NCI-H2196 treated with DMSO at 0.1 percent for 48 hours (cell line): Measurements from ENCODE around the gene NCAN.
"Not testable (repeated sequence)": the region's sequence is repeated elsewhere in the genome, so short reads cannot be mapped to it uniquely, and the experiment has no call there.

Experiments
- DNase-seq: peaks from one replicate; lab custom pipeline; 2025; ENCODE audit not compliant: unreplicated experiment; lab: John Stamatoyannopoulos, UW

NCAN gene

DNA sequence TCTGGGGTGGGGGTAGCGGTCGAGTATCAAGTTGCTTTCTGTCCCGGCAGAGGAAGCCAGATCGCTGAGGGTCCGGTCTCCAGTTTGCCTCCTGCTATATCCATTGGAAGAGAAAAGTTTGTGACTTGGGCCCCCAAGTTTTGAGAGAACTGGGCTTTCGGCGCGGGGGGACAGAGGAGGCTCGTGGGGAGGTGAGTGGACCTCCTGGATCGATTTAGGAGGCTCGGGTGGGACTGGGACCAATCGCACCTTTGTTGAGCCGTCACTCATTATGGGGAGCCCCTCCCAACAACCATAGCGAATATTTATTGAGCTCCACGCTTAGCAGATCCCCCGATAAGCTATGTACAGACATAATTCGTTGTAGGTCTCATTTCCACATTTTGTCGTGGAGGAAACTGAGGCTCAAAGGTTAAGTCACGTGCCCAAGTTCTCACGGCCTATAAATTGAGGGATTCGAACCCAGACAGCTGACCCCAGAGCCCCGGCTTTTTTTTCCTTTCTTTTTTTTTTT lies 18.8 kb upstream of the NCAN start:
- no peak for DNase-seq

DNA sequence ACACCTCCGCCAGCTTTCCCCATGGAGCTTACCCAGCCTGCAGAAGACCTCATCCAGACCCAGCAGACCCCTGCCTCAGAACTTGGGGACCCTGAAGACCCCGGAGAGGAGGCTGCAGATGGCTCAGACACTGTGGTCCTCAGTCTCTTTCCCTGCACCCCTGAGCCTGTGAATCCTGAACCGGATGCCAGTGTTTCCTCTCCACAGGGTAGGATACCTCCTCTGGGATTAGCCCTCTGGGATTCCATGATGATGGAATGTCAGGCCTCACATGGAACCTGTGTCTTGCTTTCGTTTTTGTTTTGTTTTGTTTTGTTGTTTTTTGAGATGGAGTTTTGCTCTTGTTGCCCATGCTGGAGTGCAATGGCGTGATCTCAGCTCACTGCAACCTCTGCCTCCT lies 17.8 kb upstream of the NCAN start:
- no peak for DNase-seq

DNA sequence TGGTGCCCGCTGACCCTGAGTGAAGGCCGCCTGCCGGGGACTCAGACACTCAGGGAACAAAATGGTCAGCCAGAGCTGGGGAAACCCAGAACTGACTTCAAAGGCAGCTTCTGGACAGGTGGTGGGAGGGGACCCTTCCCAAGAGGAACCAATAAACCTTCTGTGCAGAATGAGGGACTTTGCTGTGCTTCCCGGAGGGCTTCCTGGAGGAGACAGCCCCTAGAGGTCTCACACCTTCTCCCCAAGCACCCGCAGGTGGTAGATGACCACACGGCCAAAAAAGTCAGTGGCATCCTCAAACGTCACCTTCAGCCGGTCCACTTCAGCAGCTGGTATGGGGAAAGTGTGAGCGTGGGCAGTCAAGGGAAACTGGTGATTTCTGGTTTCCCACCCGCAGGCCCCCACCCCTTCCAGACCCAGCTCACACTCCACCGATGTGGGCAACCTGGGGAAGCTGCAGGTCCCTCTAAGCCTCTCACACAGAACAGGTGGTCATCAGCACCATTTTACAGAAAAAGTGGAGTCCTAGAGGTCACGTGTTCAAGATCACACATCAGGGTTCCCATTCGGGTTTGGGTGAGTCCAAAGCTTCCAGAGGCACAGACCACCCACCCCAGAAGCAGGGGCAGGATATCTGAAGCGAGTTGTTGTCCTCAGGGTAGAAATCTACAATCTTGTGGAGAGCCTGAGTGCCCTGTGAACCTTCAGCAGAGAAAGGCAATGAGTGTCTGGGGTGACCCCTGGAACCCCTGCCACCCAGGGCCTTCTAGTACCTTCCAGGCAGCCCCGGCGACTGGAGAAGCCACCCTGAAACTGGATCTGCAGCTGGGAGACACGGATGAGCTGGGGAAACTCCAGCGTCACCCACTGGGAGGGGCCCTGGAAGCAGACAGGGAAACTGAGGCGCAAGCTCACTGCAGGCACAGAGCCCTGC lies 9.8 kb upstream of the NCAN start:
- DNase-seq, result no peak

DNA sequence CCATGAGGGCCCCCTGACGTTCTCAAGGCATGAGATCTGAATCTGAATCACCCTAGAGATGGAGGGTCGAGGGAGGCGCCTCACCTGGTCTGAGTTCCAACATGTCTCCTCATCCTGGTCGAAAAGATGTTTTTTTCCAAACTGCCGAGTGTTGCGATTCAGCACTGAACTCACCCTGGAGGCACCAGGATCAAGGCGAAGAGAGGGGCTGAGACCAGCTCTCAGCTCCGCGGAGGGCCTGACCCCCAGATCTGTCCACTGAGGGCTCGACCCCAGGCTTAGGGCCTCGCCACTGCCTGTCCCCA lies 9.1 kb upstream of the NCAN start:
- no peak for DNase-seq

- DNase-seq, result peak; percentile 87
Observed at GRCh38 chr19:19203012-19203856, 8.5 kb upstream of the NCAN start, which contains the start of gene NR2C2AP. NR2C2AP (minus strand) TSS chr19:19203414; CDS start chr19:19203060, 354 bp downstream.

DNA sequence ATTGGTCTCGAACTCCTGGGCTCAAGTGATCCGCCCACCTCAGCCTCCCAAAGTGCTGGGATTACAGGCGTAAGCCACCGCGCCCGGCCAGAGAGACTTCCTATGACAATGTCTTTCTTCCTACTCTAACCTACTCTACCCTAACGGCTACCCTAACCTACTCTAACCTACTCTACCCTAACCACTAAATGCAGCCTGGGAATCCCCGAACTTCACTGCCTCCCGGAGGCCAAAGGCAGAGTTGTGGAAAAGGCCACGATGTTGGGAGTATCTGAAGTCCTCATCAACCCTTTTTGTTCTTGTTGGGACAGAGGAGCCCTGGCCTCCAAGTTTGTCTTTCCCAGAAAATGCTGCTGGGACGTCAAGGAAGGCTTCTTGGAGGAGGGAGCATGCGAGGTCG lies 7.6 kb upstream of the NCAN start:
- no peak for DNase-seq

DNA sequence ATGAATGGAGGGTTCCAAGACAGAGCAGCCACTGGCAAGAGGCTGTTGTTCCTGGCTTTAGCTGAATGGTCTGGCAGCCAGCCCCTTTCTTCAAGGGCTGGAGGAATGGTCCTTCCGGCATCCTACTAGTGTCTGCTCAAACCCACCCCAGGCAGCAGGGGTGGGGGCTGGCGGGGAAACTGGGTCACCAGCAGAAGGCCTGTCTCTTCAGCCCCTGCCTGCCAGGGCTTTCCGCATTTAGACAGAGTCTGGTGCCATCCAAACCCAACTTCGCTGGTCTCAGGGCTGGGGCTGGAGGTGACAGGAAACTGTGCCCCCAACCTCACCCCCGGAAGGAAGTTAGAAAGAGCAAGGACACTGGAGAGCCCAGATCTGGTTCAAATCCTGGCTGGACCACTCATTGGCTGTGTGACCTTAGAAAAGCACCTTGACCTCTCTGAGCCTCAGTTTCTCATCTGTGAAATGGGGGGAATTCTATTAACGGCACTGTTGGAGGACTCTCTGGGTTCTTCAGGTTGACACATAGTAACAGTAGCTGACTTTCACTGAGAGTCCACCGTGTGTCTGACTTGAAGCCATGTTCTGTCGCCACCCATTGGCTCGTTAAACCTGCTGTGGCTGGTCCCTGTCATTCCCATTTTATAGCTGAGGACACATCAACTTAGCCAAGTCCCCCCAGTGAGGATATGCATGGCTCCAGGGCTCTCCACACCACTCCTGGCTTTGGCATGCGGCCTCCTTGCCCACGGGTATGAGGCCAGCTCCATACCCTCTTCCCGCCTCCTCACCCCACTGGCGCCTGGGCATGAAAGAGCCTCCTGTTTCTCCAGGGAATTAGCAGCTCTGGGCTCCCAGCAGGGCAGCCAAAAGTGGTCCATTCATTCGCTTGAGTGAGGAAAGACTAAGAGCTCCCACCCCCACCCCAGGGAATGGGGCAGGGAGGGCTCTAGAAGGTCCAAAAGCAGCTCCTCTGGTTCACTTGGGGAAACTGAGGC lies 6.0 kb upstream of the NCAN start:
- no peak for DNase-seq

DNA sequence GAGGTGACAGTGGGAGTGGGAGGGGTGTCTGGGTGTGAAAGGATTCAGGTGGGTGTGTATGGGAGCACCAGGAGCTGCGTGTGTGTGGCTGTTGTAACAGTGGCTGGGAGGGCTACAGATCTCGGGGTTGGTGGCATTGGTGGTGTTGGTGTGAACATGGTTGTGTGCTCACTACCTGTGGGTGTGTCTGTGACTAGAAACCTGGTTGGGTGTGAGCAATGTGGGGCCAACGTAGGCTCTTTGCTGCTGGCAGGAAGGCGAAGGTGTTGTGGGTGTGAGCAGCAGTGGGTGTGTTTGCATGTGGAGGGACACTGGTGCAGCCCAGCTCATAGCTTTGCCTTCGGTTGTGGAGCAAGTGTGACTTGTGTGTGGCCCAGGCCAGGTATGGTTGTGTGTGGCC lies 4.8 kb upstream of the NCAN start:
- DNase-seq, result no peak

- DNase-seq, result no peak
Observed at GRCh38 chr19:19207637-19208572, 3.9 kb upstream of the NCAN start.

DNA sequence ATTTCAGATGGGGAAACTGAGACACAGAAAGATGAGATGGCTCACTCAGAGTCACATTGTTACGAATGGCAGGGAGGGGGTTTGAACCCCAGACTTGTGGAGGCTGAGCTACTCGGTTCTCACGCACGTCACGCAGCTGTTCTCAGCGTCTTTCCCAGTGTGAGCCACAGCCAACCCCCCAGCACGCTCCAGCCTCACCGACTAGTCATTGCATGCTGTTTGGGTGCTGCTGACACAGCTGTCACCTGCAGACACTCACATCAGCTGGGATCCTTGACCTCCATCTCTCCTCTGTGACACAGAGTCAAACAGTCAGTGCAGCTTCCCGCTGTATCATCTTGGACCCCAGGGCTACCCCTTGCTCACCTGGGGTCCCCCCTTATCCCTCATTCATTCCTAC lies 2.4 kb upstream of the NCAN start:
- DNase-seq, result no peak

GRCh38 chr19:19212916-19213315 lies 1.2 kb downstream of the NCAN start:
- DNase-seq, result no peak

DNA sequence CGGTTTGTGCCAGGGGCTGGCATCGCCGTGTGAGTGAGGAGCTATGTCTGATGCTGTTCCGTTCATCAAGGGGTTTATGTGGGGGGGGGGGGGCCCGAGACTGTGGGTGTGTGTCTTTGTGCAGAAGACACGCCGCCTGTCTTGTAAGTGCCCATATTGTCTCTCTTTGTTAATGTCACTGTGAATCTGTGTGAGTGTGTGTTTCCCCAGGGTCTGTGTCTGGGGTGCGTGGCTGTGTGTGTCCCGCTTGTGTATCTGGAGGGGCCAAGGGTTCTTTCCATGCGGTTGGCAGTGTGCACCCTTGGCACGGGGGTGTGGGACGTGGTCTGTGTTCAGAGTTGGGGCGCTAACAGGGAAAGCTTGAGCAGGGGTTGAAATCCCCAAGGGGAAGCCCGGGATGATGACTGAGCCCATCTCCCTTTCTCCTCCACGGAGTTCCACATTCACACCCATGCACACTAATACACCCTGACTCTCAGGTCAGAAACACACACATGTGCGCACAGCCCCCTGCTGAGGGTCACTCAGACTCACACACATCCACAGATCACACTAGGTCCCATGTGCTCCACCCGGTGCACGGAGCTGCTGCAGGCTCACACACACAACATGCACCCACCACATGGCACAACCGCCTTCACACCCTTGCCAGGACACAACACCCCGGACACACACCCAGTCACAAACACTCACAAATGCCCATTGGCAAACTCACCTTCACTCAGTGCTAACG lies 1.8 kb downstream of the NCAN start:
- DNase-seq, result no peak

DNA sequence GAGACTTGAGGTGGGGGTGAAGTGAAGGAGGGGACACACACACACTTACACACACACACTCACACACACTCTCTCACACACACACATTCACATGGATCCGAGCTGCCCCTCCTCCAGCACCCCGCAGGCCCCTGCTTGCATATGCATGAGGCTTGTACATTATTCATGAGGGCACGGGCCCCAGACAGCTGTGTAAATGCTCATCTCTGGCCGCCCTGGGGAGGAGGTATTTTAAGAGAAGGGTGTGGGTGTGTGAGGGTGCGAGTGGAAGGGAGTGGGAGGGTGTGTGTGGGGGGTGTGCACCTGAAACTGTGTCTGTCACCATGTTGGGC lies 2.4 kb downstream of the NCAN start:
- DNase-seq, result no peak

GRCh38 chr19:19214892-19215291 lies 3.1 kb downstream of the NCAN start:
- no peak for DNase-seq

DNA sequence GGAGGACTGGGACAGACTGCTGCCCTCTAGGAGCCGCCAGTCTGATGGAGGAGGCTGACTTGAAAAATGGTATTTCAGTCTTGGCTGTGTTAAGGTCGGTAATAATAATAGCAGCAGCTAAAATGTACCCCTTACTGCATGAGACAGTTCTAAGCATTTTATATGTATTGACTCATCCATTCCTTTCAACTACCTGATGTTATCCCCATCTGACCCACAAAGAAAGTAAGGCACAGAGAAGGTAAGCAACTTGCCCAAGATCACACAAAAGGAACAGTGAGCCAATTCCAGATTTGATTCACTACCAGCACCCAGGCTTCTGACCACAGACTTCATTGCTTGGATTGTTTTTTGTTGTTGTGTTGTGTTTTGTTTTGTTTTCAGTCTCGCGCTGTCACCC lies 4.0 kb downstream of the NCAN start:
- no peak for DNase-seq

DNA sequence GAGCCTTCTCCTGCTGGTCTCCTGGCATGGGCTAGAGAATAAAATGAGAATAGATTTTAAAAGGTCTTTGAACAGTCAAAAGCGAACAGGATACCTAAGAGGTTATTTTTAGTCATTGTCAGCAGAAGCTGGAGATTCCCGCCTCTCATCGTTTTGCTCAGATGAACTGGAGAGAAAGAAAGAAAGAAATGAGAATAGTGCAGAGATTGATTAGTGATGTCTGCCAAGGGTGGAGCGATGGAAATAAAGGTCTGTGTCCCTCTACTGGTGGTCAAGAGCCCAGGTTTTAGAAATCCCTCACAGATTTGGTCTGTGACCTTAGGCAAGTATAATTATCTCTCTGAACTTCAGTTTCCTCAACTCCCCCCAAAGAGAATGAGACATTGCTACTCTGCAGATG lies 5.3 kb downstream of the NCAN start:
- peak; percentile 12 for DNase-seq

- DNase-seq, result no peak
Observed at GRCh38 chr19:19218911-19219310, 7.2 kb downstream of the NCAN start.

- not testable (repeated sequence) for DNase-seq
Observed at GRCh38 chr19:19221000-19221399, 9.2 kb downstream of the NCAN start.

DNA sequence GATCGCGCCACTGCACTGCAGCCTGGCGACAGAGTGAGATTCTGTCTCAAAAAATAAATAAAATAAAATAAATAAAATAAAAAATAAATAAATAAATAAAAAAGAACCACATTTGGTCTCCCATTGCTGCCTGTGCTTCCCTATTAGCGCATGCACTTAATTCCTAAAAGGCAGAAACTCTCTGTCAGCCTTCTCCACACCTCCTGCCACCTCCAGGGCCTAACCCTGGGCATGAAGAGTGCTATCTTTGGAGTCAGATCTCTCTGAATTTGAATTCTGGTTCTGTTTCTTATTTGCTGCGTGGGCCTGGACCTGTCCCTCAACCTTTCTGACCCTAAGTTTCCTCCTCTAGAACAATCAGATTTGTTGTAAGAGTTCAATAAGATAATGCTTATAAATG lies 11.3 kb downstream of the NCAN start:
- DNase-seq, result no peak
